SK-N-MC (cell line): ENCODE measurements around the gene ALKAL2.

ENCODE experiments used
- EZH2 ChIP-seq: fragments of 200-600 bp; sonication (generic); IDR thresholded peaks from one replicate; pipeline ENCODE4 v1.6.1; 2017; ENCODE audit warnings: antibody characterized with exemption
- FOXP2 ChIP-seq: optimal IDR thresholded peaks from 2 replicates; pipeline ENCODE3; 2011; ENCODE audit warnings: mild to moderate bottlenecking, moderate library complexity; ENCODE audit not compliant: insufficient read depth; ENCODE audit errors: extremely low read length, control extremely low read depth
- POLR2AphosphoS5 ChIP-seq: IDR thresholded peaks from 2 replicates; pipeline ENCODE4 v1.6.1; 2012; ENCODE audit warnings: mild to moderate bottlenecking, low read depth, low read length, borderline replicate concordance

GRCh38 chr2:287911-288757 lies at the start of gene ALKAL2:
- TF ChIP-seq POLR2AphosphoS5 (no peak), EZH2 (no peak), FOXP2 (no peak)
